ENCODE measurements around the gene MOXD1.

DNA sequence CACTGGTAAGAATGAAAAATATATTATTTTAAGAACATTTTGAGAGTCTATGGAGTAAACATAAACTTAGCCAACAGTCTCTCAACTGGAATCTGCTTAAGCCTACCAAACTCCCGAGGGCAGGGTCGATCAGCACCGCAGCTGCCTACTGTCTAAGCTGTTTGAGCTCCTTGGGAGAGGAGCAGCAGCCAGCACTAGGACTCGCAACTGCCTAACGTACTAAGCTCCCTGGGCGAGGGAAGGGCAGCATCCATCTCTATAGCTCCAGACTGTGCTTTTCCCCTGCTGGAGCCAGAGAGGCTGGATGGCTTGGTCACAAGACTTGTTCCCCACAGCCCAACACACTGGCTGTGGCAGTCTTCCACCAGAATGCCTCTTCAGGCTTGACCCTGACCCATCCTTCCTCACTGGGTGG is 96.4 kb downstream of the MOXD1 start:
- TF ChIP-seq, protein P1, sequence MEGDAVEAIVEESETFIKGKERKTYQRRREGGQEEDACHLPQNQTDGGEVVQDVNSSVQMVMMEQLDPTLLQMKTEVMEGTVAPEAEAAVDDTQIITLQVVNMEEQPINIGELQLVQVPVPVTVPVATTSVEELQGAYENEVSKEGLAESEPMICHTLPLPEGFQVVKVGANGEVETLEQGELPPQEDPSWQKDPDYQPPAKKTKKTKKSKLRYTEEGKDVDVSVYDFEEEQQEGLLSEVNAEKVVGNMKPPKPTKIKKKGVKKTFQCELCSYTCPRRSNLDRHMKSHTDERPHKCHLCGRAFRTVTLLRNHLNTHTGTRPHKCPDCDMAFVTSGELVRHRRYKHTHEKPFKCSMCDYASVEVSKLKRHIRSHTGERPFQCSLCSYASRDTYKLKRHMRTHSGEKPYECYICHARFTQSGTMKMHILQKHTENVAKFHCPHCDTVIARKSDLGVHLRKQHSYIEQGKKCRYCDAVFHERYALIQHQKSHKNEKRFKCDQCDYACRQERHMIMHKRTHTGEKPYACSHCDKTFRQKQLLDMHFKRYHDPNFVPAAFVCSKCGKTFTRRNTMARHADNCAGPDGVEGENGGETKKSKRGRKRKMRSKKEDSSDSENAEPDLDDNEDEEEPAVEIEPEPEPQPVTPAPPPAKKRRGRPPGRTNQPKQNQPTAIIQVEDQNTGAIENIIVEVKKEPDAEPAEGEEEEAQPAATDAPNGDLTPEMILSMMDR (IDR thresholded peaks at IDR 0.05) = no peak
- no peak for TF ChIP-seq EZH2phosphoT487 (IDR thresholded peaks at IDR 0.05)
- TF ChIP-seq EZH2 (IDR thresholded peaks at IDR 0.05) = no peak
